ENCODE measurements around the gene STAC3. TPM values are rescaled to one million over a fixed set of nuclear protein-coding genes. Genes with fewer than 3 reads are reported as not detected.

STAC3 gene
- total RNA-seq, 1 donor from 2014 or later: 4.6 TPM

GRCh38 chr12:57240926-57241401 lies 10.0 kb downstream of the STAC3 start:
- intact Hi-C loops (cut with micrococcal nuclease): loop anchor here (1.0 to 10.0 kb wide), 3 partner anchors 234 to 606 kb away; partner anchors contain the start of genes BAZ2A, DDIT3 and ZBTB39
- no peak for ATAC-seq (ENCODE audit: low read depth)
- ChIA-PET POLR2A (interaction anchor here (0.7 to 9.0 kb wide), 6 partner anchors 15 to 218 kb away, joined by 3 to 268 read pairs (median 16); partner anchors contain the start of genes NAB2, NXPH4, SHMT2 and STAT6), CTCF (interaction anchor here (1.1 to 20.9 kb wide), 6 partner anchors 9 to 117 kb away, joined by 3 to 390 read pairs (median 26); partner anchors contain the start of genes NXPH4, SHMT2 and STAC3)
- DNase-seq: no peak
- H3K27ac Mint-ChIP-seq: peak overlapping the region; percentile 90
- H3K4me1 Mint-ChIP-seq: peaks cover 78% of the 10 kb centered on the region
- peak overlapping the region; percentile 89 for H3K4me3 Mint-ChIP-seq
- peaks cover 11% of the 10 kb centered on the region for H3K27me3 Mint-ChIP-seq
- no peak for TF ChIP-seq CTCF (IDR thresholded peaks at IDR 0.05)
- H3K9me3 Mint-ChIP-seq: no peaks in the 10 kb centered on the region
- peaks cover 7% of the 10 kb centered on the region for H3K36me3 Mint-ChIP-seq (ENCODE audit: low read depth)

DNA sequence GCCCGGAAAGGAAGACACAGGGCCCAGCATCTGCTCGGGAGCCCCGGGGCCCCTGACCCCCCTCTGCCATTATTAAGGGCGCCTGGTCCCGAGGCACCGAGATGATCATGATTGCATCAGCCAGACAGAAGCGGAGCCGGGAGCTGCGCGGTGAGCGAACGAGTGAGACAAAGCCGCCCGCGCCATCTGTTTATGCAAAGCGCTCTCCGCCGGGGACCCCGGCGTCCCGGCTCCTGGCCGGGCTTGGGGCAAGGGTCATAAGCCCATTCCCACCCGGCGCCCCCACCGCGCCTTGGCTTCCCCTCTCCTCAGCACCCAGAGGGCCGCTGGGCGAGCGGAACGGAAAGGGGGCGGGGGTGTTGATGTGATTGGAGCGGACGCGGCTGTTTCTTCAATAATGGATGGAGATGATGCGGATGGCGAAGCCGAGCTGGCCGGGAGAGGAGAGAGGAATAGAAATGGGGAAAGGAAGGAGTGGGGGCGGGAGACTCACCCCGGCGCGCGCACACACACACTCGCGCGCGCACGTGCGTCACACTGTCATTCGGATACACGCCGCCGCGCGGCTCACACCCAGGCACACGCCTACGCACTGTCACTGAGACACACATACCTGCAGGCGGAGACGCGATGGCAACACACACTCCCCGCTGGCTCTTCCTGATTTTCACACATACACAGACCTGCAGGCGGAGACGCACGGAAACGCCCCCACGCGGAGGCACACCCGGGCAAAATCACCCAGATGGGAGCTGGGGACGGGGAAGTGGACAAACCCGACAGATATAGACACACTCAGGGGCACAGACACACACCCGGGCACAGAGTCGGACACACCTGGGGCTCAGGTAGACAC lies 10.7 kb downstream of the STAC3 start:
- ChIA-PET POLR2A (interaction anchor here (0.7 to 9.0 kb wide), 9 partner anchors 14 to 524 kb away, joined by 3 to 268 read pairs (median 7); partner anchors contain the start of genes NAB2, NEMP1, NXPH4 and SHMT2), CTCF (interaction anchor here (1.1 to 20.9 kb wide), 5 partner anchors 10 to 29 kb away, joined by 3 to 390 read pairs (median 35); partner anchors contain the start of genes NXPH4, SHMT2 and STAC3)
- Mint-ChIP-seq H3K4me1 (peaks cover 84% of the 10 kb centered on the region), H3K4me3 (peak overlapping the region; percentile 89), H3K9me3 (no peaks in the 10 kb centered on the region), H3K36me3 (ENCODE audit: low read depth) (peaks cover 8% of the 10 kb centered on the region), H3K27me3 (peaks cover 11% of the 10 kb centered on the region), H3K27ac (peak overlapping the region; percentile 90)
- intact Hi-C loops (cut with micrococcal nuclease): loop anchor here (1.0 to 10.0 kb wide), 3 partner anchors 233 to 605 kb away; partner anchors contain the start of genes BAZ2A, DDIT3 and ZBTB39
- peak; percentile 40 for ATAC-seq (ENCODE audit: low read depth)
- TF ChIP-seq CTCF (IDR thresholded peaks at IDR 0.05): no peak
- peak; percentile 71 for DNase-seq

DNA sequence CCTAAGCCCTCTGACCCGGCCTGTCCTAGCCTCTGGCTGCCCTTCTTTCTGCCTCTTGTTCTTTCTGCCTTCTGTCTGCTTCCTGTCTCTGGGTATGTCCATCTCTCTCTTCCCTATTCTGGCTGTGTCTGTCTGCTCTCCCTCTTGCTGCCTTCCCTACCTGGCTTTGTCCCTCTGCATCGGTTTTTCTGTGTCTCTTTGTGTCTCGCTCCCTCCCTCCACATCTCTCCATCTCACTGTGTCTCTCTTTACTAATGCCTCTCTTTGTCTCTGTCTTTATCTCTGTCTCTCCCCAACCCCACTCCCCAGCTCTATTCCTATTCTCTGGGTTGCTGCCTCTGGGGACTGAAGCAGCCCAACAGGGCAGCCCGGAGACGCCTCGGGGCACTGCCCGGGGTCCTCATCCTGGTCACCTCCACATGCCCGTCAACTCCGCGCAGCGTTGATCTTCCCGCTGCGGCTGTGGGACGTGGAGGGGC lies 11.4 kb downstream of the STAC3 start:
- POLR2A ChIA-PET: interaction anchor here (0.7 to 9.0 kb wide), 7 partner anchors 13 to 523 kb away, joined by 3 to 268 read pairs (median 9); partner anchors contain the start of genes NEMP1, NXPH4, SHMT2 and STAT6

GRCh38 chr12:57238854-57239554 lies 12.0 kb downstream of the STAC3 start:
- intact Hi-C loops (cut with micrococcal nuclease): loop anchor here (1.0 kb wide), 4 partner anchors 10 to 56 kb away; partner anchors contain the start of gene SHMT2
- peak overlapping the region; percentile 90 for H3K27ac Mint-ChIP-seq
- peaks cover 8% of the 10 kb centered on the region for H3K27me3 Mint-ChIP-seq
- H3K4me3 Mint-ChIP-seq: peak overlapping the region; percentile 89
- peaks cover 94% of the 10 kb centered on the region for H3K4me1 Mint-ChIP-seq
- peak; percentile 99 for TF ChIP-seq CTCF (IDR thresholded peaks at IDR 0.05)
- ChIA-PET CTCF (interaction anchor here (0.6 to 20.9 kb wide), 7 partner anchors 9 to 220 kb away, joined by 3 to 390 read pairs (median 9); partner anchors contain the start of genes GLI1, NXPH4, SHMT2 and STAC3), POLR2A (interaction anchor here (0.6 to 9.0 kb wide), 5 partner anchors 13 to 220 kb away, joined by 3 to 268 read pairs (median 9); partner anchors contain the start of genes NXPH4 and SHMT2)
- H3K36me3 Mint-ChIP-seq (ENCODE audit: low read depth): peaks cover 14% of the 10 kb centered on the region
- peak; percentile 96 for DNase-seq
- H3K9me3 Mint-ChIP-seq: no peaks in the 10 kb centered on the region
- ATAC-seq (ENCODE audit: low read depth): peak; percentile 54

More for the DNA sequence above, 11.4 kb downstream of the STAC3 start:
- CTCF ChIA-PET: interaction anchor here (1.0 to 20.9 kb wide), 6 partner anchors 10 to 219 kb away, joined by 3 to 390 read pairs (median 22); partner anchors contain the start of genes GLI1, NXPH4, SHMT2 and STAC3
- no peak for DNase-seq
- Mint-ChIP-seq H3K9me3 (no peaks in the 10 kb centered on the region), H3K27ac (peak overlapping the region; percentile 90), H3K4me1 (peaks cover 91% of the 10 kb centered on the region), H3K36me3 (ENCODE audit: low read depth) (peaks cover 8% of the 10 kb centered on the region), H3K4me3 (peak overlapping the region; percentile 89), H3K27me3 (peaks cover 8% of the 10 kb centered on the region)
- intact Hi-C loops (cut with micrococcal nuclease): loop anchor here (1.0 to 10.0 kb wide), 7 partner anchors 10 to 605 kb away; partner anchors contain the start of genes BAZ2A, DDIT3, SHMT2 and ZBTB39
- TF ChIP-seq CTCF (IDR thresholded peaks at IDR 0.05): no peak
- peak; percentile 0 for ATAC-seq (ENCODE audit: low read depth)
